Measurements from ENCODE around the gene DPP6.

GRCh38 chr7:154880513-154880912, 828.3 kb downstream of the DPP6 start:
- TF ChIP-seq CTCF (IDR thresholded peaks at IDR 0.05) = no peak
- no peak for TF ChIP-seq EP300 (IDR thresholded peaks at IDR 0.05)
- TF ChIP-seq POLR2A (IDR thresholded peaks at IDR 0.05) = no peak

Data from ovary (tissue), 3 donors.